ENCODE measurements around the gene CUX1. TPM values are rescaled to one million over a fixed set of nuclear protein-coding genes. Genes with fewer than 3 reads are reported as not detected.

CUX1 gene
- total RNA-seq, 2 experiments from 2014 or later, result 35.6 to 38.0 TPM

GRCh38 chr7:101941481-101942383, 124.3 kb downstream of the CUX1 start:
- ChIA-PET POLR2A (interaction anchor here (1.5 kb wide), 1 partner anchor 42 kb away, joined by 3 read pairs; no protein-coding TSS in a partner anchor), CTCF (no interaction called here)
- intact Hi-C loops (cut with DNase I, micrococcal nuclease), result no loop called here
- Mint-ChIP-seq H3K36me3 (ENCODE audit: low read depth) (no peaks in the 10 kb centered on the region), H3K27ac (no peak overlapping the region), H3K4me1 (ENCODE audit: low read depth) (no peaks in the 10 kb centered on the region), H3K27me3 (no peaks in the 10 kb centered on the region), H3K9me3 (no peaks in the 10 kb centered on the region), H3K4me3 (no peak overlapping the region)
- H3K27me3 ChIP-seq (ENCODE audit: control insufficient read depth in 1 of 2, insufficient read depth in 2 of 2, low read length in 2 of 2), result no peaks in the 10 kb centered on the region
- no peak for DNase-seq
- H3K4me1 ChIP-seq (ENCODE audit: insufficient read depth, low read length), result peaks cover 6% of the 10 kb centered on the region
- H3K36me3 ChIP-seq (ENCODE audit: insufficient read depth, low read length), result no peaks in the 10 kb centered on the region
- no peaks in the 10 kb centered on the region for H3K9me3 ChIP-seq (ENCODE audit: control insufficient read depth in 1 of 2, insufficient read depth in 1 of 2, low read length in 2 of 2)
- no peak for ATAC-seq (ENCODE audit: poor library complexity)
- TF ChIP-seq, protein P1, sequence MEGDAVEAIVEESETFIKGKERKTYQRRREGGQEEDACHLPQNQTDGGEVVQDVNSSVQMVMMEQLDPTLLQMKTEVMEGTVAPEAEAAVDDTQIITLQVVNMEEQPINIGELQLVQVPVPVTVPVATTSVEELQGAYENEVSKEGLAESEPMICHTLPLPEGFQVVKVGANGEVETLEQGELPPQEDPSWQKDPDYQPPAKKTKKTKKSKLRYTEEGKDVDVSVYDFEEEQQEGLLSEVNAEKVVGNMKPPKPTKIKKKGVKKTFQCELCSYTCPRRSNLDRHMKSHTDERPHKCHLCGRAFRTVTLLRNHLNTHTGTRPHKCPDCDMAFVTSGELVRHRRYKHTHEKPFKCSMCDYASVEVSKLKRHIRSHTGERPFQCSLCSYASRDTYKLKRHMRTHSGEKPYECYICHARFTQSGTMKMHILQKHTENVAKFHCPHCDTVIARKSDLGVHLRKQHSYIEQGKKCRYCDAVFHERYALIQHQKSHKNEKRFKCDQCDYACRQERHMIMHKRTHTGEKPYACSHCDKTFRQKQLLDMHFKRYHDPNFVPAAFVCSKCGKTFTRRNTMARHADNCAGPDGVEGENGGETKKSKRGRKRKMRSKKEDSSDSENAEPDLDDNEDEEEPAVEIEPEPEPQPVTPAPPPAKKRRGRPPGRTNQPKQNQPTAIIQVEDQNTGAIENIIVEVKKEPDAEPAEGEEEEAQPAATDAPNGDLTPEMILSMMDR (IDR thresholded peaks at IDR 0.05), result no peak
- H3K27ac ChIP-seq (ENCODE audit: low read depth in 1 of 2, low read length in 2 of 2), result no peak overlapping the region
- H3K4me3 ChIP-seq (ENCODE audit: low read length), result no peak overlapping the region

- ChIA-PET CTCF (interaction anchor here (0.7 kb wide), 1 partner anchor 237 kb away, joined by 5 read pairs; no protein-coding TSS in a partner anchor), POLR2A (no interaction called here)
- TF ChIP-seq, protein P1 (IDR thresholded peaks at IDR 0.05), result no peak
- Histone ChIP-seq H3K4me3 (ENCODE audit: low read length) (no peak overlapping the region), H3K27ac (ENCODE audit: low read depth in 1 of 2, low read length in 2 of 2) (no peak overlapping the region), H3K4me1 (ENCODE audit: insufficient read depth, low read length) (peaks cover 6% of the 10 kb centered on the region), H3K9me3 (ENCODE audit: control insufficient read depth in 1 of 2, insufficient read depth in 1 of 2, low read length in 2 of 2) (no peaks in the 10 kb centered on the region), H3K36me3 (ENCODE audit: insufficient read depth, low read length) (no peaks in the 10 kb centered on the region), H3K27me3 (ENCODE audit: control insufficient read depth in 1 of 2, insufficient read depth in 2 of 2, low read length in 2 of 2) (no peaks in the 10 kb centered on the region)
- Mint-ChIP-seq H3K9me3 (no peaks in the 10 kb centered on the region), H3K4me1 (ENCODE audit: low read depth) (no peaks in the 10 kb centered on the region), H3K36me3 (ENCODE audit: low read depth) (no peaks in the 10 kb centered on the region), H3K4me3 (no peak overlapping the region), H3K27me3 (no peaks in the 10 kb centered on the region), H3K27ac (no peak overlapping the region)
- no peak for DNase-seq
- ATAC-seq (ENCODE audit: poor library complexity), result no peak
- intact Hi-C loops (cut with DNase I, micrococcal nuclease), result no loop called here
Observed at GRCh38 chr7:101942603-101943210, 125.3 kb downstream of the CUX1 start.

DNA sequence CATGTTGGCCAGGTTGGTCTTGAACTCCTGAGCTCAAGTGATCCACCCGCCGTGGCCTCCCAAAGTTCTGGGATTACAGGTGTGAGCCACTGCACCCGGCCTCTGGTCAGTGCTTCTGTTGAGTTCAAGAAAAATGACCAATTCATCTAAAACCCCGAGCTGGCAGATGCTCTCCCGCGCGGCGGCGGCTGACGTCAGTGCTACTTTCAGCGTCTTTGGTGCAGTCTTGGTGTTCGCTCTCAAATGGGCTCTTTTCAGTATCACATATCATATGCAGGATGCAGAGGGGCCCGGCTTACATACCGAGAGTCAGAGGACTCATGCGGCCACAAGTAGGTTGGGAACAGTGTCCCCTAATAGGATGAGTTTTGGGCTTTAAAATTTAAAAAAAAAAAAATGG, 125.9 kb downstream of the CUX1 start:
- ATAC-seq (ENCODE audit: poor library complexity) (no peak), DNase-seq (no peak)
- POLR2A ChIA-PET, result no interaction called here
- Mint-ChIP-seq H3K27ac (no peak overlapping the region), H3K27me3 (no peaks in the 10 kb centered on the region), H3K36me3 (ENCODE audit: low read depth) (no peaks in the 10 kb centered on the region), H3K4me3 (no peak overlapping the region), H3K9me3 (no peaks in the 10 kb centered on the region), H3K4me1 (ENCODE audit: low read depth) (no peaks in the 10 kb centered on the region)
- Histone ChIP-seq H3K4me1 (ENCODE audit: insufficient read depth, low read length) (peaks cover 6% of the 10 kb centered on the region), H3K27ac (ENCODE audit: low read depth in 1 of 2, low read length in 2 of 2) (no peak overlapping the region), H3K36me3 (ENCODE audit: insufficient read depth, low read length) (no peaks in the 10 kb centered on the region), H3K9me3 (ENCODE audit: control insufficient read depth in 1 of 2, insufficient read depth in 1 of 2, low read length in 2 of 2) (no peaks in the 10 kb centered on the region), H3K27me3 (ENCODE audit: control insufficient read depth in 1 of 2, insufficient read depth in 2 of 2, low read length in 2 of 2) (no peaks in the 10 kb centered on the region), H3K4me3 (ENCODE audit: low read length) (no peak overlapping the region)
- TF ChIP-seq, protein P1 (IDR thresholded peaks at IDR 0.05), result no peak
- CTCF ChIA-PET, result no interaction called here
- intact Hi-C loops (cut with DNase I, micrococcal nuclease), result no loop called here
